HG03558 (cell line): ENCODE results near the gene PDCL3.

Source experiments
- ATAC-seq: cut with Tn5 transposase; IDR thresholded peaks from one replicate; pipeline ENCODE4 v1.9.1; 2021; ENCODE audit warnings: moderate number of reproducible peaks; ENCODE audit not compliant: unreplicated experiment; ENCODE audit errors: extremely low read depth

The PDCL3 gene

DNA sequence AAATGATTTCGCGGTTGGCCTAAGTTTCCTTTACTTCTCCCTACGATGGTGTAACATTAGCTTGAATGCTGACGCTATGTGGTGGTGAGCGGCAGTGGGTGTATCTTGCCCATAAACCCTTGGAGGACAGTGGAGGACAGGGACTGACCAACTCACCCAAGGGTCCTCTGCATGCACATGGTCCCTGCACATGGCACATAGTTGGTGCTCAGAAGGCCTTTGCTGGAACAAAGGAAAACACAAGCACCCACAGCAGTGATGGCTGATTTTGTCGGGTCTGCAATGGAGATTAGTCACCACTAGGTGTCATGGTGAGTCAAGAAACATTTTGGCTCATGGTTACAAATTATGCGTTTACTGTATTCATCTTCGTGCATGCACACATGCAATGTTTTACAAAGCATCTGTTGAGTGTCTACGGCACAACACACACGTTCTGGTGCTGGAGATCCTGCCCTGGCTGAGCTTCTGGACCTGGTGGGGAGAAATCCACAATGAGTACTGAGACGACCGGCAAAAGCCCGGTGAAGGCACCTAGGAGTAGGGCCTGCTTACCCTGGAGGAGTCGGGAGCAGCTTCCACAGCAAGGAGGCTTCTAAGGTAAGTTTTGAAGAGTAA lies 44.0 kb downstream of the PDCL3 start:
- no peak for ATAC-seq

- ATAC-seq, result no peak
These were observed 47.6 kb downstream of the PDCL3 start for GRCh38 chr2:100610381-100610831.

DNA sequence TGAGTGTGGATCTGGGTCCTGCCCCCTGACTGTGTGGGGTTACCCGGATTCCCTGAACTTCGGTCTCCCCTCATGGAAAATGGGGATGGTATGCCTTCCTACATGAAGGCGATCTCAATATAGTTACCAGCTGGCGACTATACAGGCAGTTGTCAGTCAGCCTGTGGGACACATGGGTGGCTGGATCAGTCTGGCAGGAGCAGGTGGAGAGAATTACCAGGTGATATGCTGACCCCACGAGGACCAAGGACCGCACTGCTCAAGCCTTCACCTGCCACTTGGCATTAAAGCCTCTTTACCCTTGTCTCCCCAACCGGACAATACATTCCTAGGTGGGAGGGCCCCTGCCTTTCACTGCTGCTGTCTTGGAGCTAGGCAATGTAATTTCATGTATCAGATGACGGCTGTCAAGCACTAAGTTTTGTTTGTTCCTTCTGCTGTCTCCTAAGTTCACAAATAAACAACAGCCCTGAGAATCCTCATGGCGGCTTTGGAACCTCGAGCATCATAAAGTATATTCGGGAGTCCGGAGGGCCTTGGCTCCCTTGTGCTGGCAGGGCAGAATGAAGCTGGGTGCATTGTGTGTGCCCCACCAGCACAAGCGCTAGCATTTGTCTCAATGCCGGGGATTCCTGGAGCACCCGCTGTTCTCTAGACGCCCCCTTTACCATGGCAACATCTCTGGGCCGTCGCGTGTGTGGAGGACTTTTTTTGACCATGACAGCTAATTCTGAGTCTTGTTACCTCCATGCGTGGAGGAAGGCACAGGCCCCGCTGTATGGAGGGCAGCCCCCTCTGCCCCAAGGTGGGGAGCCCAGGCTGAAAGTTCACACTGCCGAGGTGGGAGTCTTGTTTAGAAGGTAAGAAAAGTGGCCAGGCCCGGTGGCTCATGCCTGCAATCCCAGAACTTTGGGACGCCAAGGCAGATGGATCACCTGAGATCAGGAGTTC lies 48.6 kb downstream of the PDCL3 start:
- no peak for ATAC-seq

DNA sequence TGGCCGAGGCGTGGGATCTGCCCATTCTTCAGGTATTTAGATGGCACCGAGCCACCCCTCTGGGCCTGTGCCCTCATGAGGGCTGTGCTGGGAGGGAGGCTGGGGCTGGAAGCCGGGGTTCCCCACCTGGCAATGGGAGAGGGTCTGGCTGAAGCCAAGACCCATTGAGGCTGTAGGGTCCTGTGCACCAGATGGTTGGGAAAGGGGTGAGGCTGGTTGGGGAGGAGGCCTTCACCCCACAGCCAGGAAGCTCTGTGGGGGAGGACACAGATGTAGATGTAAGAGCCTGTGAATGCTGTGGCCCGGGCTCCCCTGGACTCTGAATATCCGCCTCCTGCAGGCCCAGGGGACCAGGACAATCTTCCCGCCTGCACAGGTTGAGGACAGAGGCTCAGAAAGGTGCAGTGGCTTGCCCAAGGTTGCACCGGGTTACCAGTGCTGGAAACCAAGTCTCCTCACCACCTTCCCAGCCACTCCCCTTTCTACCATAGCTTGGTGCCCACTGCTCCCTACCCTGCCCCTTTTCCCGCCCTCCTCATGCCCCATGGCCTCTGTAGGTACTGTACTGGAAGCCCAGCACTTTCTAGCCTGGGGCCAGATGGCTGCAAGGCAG lies 49.7 kb downstream of the PDCL3 start:
- no peak for ATAC-seq

GRCh38 chr2:100613719-100614118 lies 50.9 kb downstream of the PDCL3 start:
- ATAC-seq, result no peak

DNA sequence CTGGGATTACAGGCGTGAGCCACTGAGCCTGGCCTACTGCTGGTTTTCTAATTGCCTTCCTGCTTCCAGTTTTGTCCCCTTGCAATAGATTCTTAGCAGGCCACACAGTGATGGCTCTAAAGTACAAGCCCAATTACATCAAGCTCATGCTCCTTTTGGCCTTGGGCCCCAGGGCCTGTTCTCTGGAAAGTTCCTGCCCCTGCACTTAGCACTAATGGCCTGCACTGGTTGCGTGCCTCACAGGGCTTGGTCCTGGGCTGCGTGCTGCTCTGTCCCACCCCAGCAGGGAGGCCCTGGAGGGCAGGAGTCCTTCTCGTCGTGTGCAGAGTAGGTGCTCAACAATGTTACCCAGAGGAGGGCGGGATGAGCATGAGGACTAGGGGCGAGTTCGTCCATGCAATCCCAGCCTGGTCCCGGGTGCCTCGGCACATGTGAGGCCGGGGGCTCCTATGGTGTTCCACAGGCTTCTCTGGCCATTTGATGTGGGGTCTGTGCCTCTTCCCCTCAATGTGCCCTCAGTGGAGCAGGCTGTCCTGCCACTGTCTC lies 51.7 kb downstream of the PDCL3 start:
- no peak for ATAC-seq

DNA sequence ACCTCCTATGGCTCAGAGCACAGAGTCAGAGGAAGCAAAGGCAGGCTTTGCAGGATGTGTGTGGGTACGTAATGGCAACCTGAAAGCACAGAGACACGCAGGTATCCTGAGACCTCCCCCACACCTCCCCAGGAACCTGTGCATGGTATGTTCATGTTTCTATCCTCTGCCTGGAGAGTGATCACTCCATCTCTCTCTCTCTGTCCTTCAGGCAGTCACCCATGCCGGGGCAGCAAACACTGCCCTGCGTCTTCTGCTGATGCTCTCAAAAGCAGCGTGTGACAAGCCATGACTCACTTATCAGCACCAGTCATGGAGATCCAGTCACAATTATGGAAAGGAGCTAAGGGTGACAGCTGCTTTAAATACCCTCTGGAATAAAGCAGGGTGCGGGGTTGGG lies 52.7 kb downstream of the PDCL3 start:
- ATAC-seq, result no peak

GRCh38 chr2:100615886-100616285 lies 53.1 kb downstream of the PDCL3 start:
- ATAC-seq, result no peak

DNA sequence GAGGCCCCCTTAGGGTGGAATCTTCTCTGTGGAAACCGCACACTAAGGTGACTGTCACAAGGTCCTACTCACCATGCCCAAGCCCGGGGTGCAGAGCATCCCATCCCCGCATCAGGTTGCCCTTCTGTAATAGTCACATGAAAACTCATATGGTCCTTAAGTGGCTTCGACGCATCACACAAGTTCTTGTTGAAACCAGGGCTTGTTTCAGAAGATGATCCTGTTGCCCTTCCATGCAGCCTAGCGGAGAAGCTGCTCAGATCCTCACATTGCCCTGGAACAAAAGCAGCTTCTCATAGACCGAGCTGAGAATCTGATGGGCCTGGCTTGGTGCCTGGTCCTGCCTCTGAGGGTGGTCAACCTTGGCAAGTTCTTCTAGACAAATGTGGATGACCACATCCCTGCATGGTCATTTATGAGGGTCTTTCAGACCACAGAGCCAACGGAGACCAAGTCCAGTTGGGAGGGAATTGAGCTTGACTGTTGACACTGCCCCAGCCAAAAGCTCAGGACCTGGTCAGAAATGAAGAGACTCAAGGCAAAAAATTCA lies 54.1 kb downstream of the PDCL3 start:
- no peak for ATAC-seq

GRCh38 chr2:100619951-100620350 lies 57.2 kb downstream of the PDCL3 start:
- no peak for ATAC-seq

DNA sequence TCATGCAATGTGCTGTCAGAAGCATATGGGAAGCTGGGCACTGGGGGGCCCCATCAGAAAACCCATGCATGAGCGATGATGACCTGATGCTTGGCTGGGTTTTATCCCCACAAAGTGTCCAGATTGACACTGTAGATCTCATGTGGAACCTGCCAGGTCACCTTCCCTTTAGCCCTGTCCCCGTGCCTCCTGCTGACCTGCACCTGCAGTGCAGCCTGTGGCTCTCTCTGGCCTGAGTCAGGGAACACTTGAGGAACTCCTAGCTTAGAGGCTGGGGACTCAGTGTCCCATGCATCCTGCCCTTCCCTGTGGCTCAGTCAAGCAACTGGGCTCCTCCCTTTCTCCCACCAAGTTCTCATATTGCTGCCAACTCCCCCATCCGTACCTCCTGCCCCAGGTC lies 57.7 kb downstream of the PDCL3 start:
- ATAC-seq, result no peak

DNA sequence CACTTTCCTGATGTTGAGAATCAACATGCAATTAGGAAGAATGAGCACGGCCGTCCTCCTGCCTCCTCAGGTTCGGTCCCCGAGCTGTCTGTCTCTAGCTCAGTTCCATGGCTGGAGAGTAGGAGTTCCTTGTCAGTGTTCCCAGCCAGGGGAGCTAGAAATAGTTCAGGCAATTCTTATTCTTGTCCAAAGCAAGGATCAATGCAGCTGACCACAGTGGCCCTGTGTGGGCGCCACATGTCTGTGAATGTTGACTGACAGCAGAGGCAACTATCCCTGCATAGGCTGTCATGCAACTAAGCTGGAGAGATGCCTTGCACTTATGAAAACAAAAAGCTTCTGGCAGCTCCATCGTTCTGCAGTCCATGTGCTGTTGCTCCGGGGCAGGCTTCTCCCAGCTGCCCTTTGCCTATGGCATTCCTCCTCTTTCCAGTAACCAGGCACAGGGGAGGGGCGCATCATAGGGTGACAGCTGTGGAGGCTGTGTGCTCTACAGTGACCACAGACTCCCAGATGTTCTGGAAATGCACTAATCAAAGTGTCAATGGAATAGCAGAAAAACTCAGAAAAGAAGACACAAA lies 58.7 kb downstream of the PDCL3 start:
- ATAC-seq, result no peak

GRCh38 chr2:100623033-100623715 lies 60.4 kb downstream of the PDCL3 start:
- no peak for ATAC-seq

DNA sequence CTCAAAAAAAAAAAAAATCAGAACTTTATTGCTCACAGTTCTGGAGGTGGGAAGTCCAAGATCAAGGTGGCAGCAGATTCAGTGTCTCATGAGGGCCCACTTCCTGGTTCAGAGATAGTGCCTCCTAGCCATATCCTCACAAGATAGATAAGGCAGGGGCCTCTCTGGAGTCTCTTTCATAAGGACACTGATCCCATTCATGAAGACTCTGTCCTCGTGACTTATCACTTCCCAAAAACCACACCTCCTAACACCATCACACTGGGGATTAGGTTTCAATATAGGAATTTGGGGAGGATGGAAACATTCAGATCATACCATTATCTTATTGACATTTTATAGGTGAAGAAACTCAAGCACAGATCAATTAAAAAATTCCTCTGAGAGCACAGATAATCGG lies 61.1 kb downstream of the PDCL3 start:
- no peak for ATAC-seq

- no peak for ATAC-seq
These were observed 61.7 kb downstream of the PDCL3 start for GRCh38 chr2:100624536-100624935.

DNA sequence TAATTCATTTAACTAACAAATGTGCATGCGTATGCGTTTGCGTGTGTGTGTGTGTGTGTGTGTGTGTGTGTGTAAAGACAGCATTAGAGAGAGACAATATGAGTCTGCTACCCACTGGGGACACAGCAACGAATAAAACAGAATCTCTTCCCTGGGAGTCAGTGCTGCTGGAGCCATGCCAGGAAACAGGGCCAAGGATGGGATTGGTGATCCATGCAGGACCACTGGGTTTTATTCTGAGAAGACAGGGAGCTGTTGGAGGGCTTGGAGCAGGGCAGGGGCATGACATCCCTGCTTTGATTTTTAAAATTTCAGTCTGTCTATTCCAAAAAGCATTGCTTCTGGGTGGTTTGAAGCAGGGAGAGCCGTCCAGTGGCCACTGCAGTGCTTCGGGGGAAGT lies 62.9 kb downstream of the PDCL3 start:
- ATAC-seq, result no peak
